Hepatocyte (in vitro differentiated cells): ENCODE results near the gene THUMPD2. TPM values are rescaled to one million over a fixed set of nuclear protein-coding genes. Genes with fewer than 3 reads are reported as not detected.

Experiments
- DNase-seq: peaks from one replicate; pipeline ENCODE4 v3.0.0-alpha.2; 2016; ENCODE audit warnings: low spot score
- H2AFZ ChIP-seq: fragments of 200-600 bp; sonication (generic); 2 replicates; pipeline ENCODE4 v1.6.0; 2016; ENCODE audit warnings: antibody characterized with exemption, mild to moderate bottlenecking
- H3K27ac ChIP-seq: fragments of 200-600 bp; sonication (generic); 2 replicates; pipeline ENCODE4 v1.5.1; 2016; ENCODE audit warnings: mild to moderate bottlenecking
- H3K27me3 ChIP-seq: fragments of 200-600 bp; sonication (generic); 2 replicates; pipeline ENCODE4 v1.6.1; 2016
- H3K36me3 ChIP-seq: fragments of 200-600 bp; sonication (generic); replicated peaks from 2 replicates; pipeline ENCODE4 v1.5.1; 2016; ENCODE audit warnings: low read depth; ENCODE audit not compliant: insufficient read depth
- H3K4me1 ChIP-seq: fragments of 200-600 bp; sonication (generic); 2 replicates; pipeline ENCODE4 v1.5.1; 2016; ENCODE audit warnings: mild to moderate bottlenecking, moderate library complexity; ENCODE audit not compliant: insufficient read depth
- H3K4me2 ChIP-seq: fragments of 200-600 bp; sonication (generic); 2 replicates; pipeline ENCODE4 v1.6.0; 2016
- H3K4me3 ChIP-seq: fragments of 200-600 bp; sonication (generic); 2 replicates; pipeline ENCODE4 v1.5.1; 2016; ENCODE audit warnings: mild to moderate bottlenecking
- H3K79me2 ChIP-seq: fragments of 200-600 bp; sonication (generic); 2 replicates; pipeline ENCODE4 v1.6.0; 2017; ENCODE audit warnings: mild to moderate bottlenecking
- H3K9me2 ChIP-seq: fragments of 200-600 bp; sonication (generic); replicated peaks from 2 replicates; pipeline ENCODE4 v1.6.0; 2017; ENCODE audit warnings: mild to moderate bottlenecking; ENCODE audit not compliant: insufficient read depth
- H3K9me3 ChIP-seq: fragments of 200-600 bp; sonication (generic); 2 replicates; pipeline ENCODE4 v1.5.1; 2016; ENCODE audit warnings: low read depth, mild to moderate bottlenecking
- H4K20me1 ChIP-seq: fragments of 200-600 bp; sonication (generic); 2 replicates; pipeline ENCODE4 v1.6.0; 2016; ENCODE audit warnings: mild to moderate bottlenecking; ENCODE audit not compliant: insufficient read depth, poor library complexity, severe bottlenecking
- EZH2 ChIP-seq: fragments of 200-600 bp; sonication (generic); IDR thresholded peaks from 2 replicates; pipeline ENCODE4 v1.6.1; 2016; ENCODE audit warnings: antibody characterized with exemption, mild to moderate bottlenecking, borderline replicate concordance
- EZH2phosphoT487 ChIP-seq: fragments of 200-600 bp; sonication (generic); IDR thresholded peaks from one replicate; pipeline ENCODE4 v1.6.1; 2018; ENCODE audit warnings: antibody characterized with exemption, mild to moderate bottlenecking, low read depth, moderate library complexity; ENCODE audit not compliant: unreplicated experiment, severe bottlenecking
- WGBS: methylation state at CpG from one replicate; pipeline ENCODE4 v1.1.6; 2016; ENCODE audit warnings: low lambda C conversion rate; ENCODE audit errors: missing lambda C conversion rate; 5-methylcytosine and 5-hydroxymethylcytosine counted together
- polyA plus RNA-seq: library from polyadenylated mRNA; unstranded; fragments of >200 nt; fragmentation: Nextera tagmentation; extraction: Ambion mirVana; gene quantifications from 2 replicates; pipeline ENCODE4 v1.2.1, GENCODE V29; 2016
- total RNA-seq: library from RNA; depleted of rRNA; stranded (reverse); fragments of >200 nt; gene quantifications from 2 replicates; pipeline ENCODE4 v1.2.3, GENCODE V29; 2014
- TF ChIP-seq, protein P1 (sequence below): fragments of 200-600 bp; sonication (generic); IDR thresholded peaks from 2 replicates; pipeline ENCODE4 v1.5.1; 2016; ENCODE audit warnings: antibody characterized with exemption, mild to moderate bottlenecking; ENCODE audit not compliant: poor library complexity

The THUMPD2 gene
- total and polyA plus RNA-seq, 2 experiments from 2014 or later, result 6.5 to 12.8 TPM

DNA sequence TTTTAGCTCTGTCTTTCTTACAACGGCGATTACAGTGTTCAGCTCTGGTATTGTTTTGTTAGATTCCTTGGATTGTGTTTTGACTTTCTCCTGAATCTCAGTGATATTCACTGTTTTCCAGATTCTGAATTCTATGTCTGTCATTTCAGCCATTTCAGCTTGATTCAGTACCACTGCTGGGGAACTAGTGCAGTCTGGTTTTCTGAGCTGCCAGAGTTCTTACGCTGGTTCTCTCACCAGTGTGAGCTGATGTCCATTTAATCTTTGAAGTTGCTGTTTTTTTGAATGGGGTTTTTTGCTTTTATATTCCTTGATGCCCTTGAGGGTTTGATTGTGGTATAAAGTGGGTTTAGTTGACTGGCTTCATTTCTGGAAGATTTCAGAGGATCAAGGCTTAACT is 37.4 kb upstream of the THUMPD2 start:
- Histone ChIP-seq H3K9me2 (no peaks in the 10 kb centered on the region), H3K4me1 (no peaks in the 10 kb centered on the region), H4K20me1 (no peaks in the 10 kb centered on the region), H3K9me3 (no peaks in the 10 kb centered on the region), H3K4me2 (no peak overlapping the region), H3K79me2 (no peaks in the 10 kb centered on the region), H2AFZ (no peak overlapping the region), H3K27ac (no peak overlapping the region), H3K36me3 (no peaks in the 10 kb centered on the region), H3K27me3 (no peaks in the 10 kb centered on the region), H3K4me3 (no peak overlapping the region)
- TF ChIP-seq EZH2phosphoT487 (no peak), EZH2 (no peak)
- TF ChIP-seq, protein P1, sequence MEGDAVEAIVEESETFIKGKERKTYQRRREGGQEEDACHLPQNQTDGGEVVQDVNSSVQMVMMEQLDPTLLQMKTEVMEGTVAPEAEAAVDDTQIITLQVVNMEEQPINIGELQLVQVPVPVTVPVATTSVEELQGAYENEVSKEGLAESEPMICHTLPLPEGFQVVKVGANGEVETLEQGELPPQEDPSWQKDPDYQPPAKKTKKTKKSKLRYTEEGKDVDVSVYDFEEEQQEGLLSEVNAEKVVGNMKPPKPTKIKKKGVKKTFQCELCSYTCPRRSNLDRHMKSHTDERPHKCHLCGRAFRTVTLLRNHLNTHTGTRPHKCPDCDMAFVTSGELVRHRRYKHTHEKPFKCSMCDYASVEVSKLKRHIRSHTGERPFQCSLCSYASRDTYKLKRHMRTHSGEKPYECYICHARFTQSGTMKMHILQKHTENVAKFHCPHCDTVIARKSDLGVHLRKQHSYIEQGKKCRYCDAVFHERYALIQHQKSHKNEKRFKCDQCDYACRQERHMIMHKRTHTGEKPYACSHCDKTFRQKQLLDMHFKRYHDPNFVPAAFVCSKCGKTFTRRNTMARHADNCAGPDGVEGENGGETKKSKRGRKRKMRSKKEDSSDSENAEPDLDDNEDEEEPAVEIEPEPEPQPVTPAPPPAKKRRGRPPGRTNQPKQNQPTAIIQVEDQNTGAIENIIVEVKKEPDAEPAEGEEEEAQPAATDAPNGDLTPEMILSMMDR, result no peak
- no peak for DNase-seq
- 98% methylated on average over 3 of the region's 3 CpGs for WGBS

DNA sequence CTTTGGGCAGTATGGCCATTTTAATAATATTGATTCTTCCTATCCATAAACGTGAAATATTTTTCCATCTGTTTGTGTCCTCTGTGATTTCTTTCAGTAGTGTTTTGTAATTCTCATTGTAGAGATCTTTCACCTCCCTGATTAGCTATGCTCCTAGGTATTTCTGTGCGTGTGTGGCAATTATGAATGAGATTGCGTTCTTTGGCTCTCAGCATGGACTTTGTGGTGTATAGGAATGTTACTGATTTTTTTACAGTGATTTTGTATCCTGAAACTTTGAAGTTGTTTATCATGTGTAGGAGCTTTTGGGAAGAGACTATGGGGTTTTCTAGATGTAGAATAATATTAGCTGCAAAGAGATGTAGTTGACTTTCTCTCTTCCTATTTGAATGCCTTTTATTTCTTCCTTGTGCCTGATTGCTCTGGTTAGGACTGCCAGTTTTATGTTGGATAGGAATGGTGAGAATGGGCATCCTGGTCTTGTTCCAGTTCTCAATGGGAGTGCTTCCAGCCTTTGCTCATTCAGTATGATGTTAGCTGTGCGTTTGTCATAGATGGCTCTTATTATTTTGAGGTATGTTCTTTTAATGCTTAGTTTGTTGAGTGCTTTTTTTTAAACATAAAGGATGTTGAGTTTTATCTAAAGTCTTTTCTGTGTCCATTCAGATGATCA is 27.0 kb upstream of the THUMPD2 start:
- Histone ChIP-seq H2AFZ (no peak overlapping the region), H3K9me2 (no peaks in the 10 kb centered on the region), H3K36me3 (no peaks in the 10 kb centered on the region), H3K79me2 (no peaks in the 10 kb centered on the region), H3K4me3 (no peak overlapping the region), H3K4me1 (no peaks in the 10 kb centered on the region), H3K27me3 (no peaks in the 10 kb centered on the region), H3K27ac (no peak overlapping the region), H3K9me3 (no peaks in the 10 kb centered on the region), H3K4me2 (no peak overlapping the region), H4K20me1 (no peaks in the 10 kb centered on the region)
- no peak for TF ChIP-seq EZH2
- WGBS, result 63% methylated on average over 4 of the region's 4 CpGs
- DNase-seq, result no peak

DNA sequence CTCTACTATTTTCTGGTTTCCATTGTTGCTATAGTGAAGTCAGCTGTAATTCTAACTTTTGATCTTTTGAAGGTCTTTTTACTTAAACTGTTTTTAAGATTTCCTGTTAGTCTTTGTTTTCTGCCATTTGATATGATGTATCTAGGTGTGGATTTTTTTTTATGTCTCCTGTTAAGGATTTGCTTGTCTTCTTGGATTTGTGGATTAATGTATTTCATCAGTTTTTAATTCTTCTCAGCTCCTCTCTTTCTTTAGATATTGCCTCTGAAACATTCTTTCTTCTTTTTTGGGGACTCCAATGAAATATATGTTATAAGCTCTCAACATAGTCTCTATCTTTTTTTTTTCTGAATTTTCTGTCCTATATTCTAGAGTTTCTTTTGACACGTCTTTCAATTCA is 24.8 kb upstream of the THUMPD2 start:
- TF ChIP-seq EZH2 (no peak), EZH2phosphoT487 (no peak)
- TF ChIP-seq, protein P1, result no peak
- Histone ChIP-seq H3K4me3 (no peak overlapping the region), H3K36me3 (no peaks in the 10 kb centered on the region), H3K27ac (no peak overlapping the region), H3K4me1 (no peaks in the 10 kb centered on the region), H2AFZ (no peak overlapping the region), H4K20me1 (no peaks in the 10 kb centered on the region), H3K27me3 (no peaks in the 10 kb centered on the region), H3K4me2 (no peak overlapping the region), H3K79me2 (no peaks in the 10 kb centered on the region), H3K9me2 (no peaks in the 10 kb centered on the region), H3K9me3 (no peaks in the 10 kb centered on the region)
- no peak for DNase-seq
- 88% methylated on average over 1 of the region's 1 CpG for WGBS

DNA sequence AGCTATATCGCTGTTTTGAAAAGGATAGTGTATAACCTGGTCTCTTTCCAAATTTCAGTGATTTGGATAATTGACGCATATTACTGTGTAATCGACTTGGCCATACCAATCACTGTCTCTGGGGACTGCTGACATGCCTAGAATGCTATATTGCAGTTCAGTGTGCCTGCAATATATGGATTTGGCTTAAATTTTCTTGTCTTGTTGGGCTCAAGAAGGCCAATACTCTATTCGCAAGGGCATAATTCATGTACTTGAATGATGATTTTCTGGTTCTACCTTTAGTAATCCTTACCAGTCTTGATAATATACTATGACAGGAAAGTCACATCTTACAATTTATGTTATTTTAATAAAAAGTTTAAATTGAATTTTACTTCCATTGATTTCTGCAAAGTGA is 21.7 kb upstream of the THUMPD2 start:
- no peaks in the 10 kb centered on the region for H3K4me1 ChIP-seq
- no peaks in the 10 kb centered on the region for H3K27me3 ChIP-seq
- H3K9me2 ChIP-seq, result no peaks in the 10 kb centered on the region
- H3K27ac ChIP-seq, result no peak overlapping the region
- H2AFZ ChIP-seq, result no peak overlapping the region
- TF ChIP-seq EZH2, result no peak
- TF ChIP-seq, protein P1, result no peak
- no peak for TF ChIP-seq EZH2phosphoT487
- DNase-seq, result no peak
- no peak overlapping the region for H3K4me2 ChIP-seq
- H4K20me1 ChIP-seq, result no peaks in the 10 kb centered on the region
- H3K4me3 ChIP-seq, result no peak overlapping the region
- H3K79me2 ChIP-seq, result no peaks in the 10 kb centered on the region
- H3K9me3 ChIP-seq, result no peaks in the 10 kb centered on the region
- H3K36me3 ChIP-seq, result no peaks in the 10 kb centered on the region
- 95% methylated on average over 4 of the region's 4 CpGs for WGBS
